Measurements from ENCODE around the gene TRIM17. TPM values are rescaled to one million over a fixed set of nuclear protein-coding genes. Genes with fewer than 3 reads are reported as not detected.

TRIM17 gene
- total and polyA plus RNA-seq, 9 of the 15 experiments (the other 6 are each of a cell fraction or from before 2014, with no cell fraction given) = not detected

- no peak for TF ChIP-seq REST (IDR thresholded peaks at IDR 0.05; ENCODE audit: borderline replicate concordance)
- no peak for TF ChIP-seq REST (CRISPR knock-in tag; IDR thresholded peaks at IDR 0.05; ENCODE audit: low read depth)
- no peak for TF ChIP-seq AFF4 (CRISPR knock-in tag; IDR thresholded peaks at IDR 0.05)
- TF ChIP-seq DPF2 (IDR thresholded peaks at IDR 0.05) = no peak
- peak; percentile 89 for TF ChIP-seq STAT5A (IDR thresholded peaks at IDR 0.05; ENCODE audit: borderline replicate concordance, low read length)
- 0 out of 2 replicates have a peak, but pooled peaks have one; percentile 3 for TF ChIP-seq EGR1 (conservative IDR thresholded peaks at IDR 0.05)
- no peak for TF ChIP-seq SIN3A (IDR thresholded peaks at IDR 0.05; ENCODE audit: borderline replicate concordance in 2 of 2, control insufficient read depth in 1 of 2, low read depth in 2 of 2, low read length in 2 of 2)
- no peak for TF ChIP-seq CHAMP1 (IDR thresholded peaks at IDR 0.05)
- TF ChIP-seq NR2C2 (CRISPR knock-in tag; IDR thresholded peaks at IDR 0.05) = no peak
- no peak for TF ChIP-seq NR2C2 (tag; IDR thresholded peaks at IDR 0.05)
- no peak for TF ChIP-seq PCBP2 (IDR thresholded peaks at IDR 0.05; ENCODE audit: low read depth, low read length, poor library complexity, severe bottlenecking)
- no peak for TF ChIP-seq FOSL1 (tag; conservative IDR thresholded peaks at IDR 0.05)
Measured at GRCh38 chr1:228417483-228418203, 982 bp upstream of the TRIM17 start (continued).

Data from K562 (cell line).